Muscle of back (tissue), 11 donors: ENCODE measurements around the gene PLEKHM3. TPM values are rescaled to one million over a fixed set of nuclear protein-coding genes. Genes with fewer than 3 reads are reported as not detected.
A peak's percentile ranks its signal among the peaks of the same experiment; 100 is the strongest.

ENCODE experiments used
- DNase-seq, 3 donors: peaks; one replicate each; pipeline versions ENCODE4 v3.0.0 to v3.0.0-alpha.2; 2013
- polyA plus RNA-seq, 10 donors: library from polyadenylated mRNA; unstranded; fragments of 120-200 nt; gene quantifications; one replicate each; pipeline ENCODE4 v1.2.1, GENCODE V29; 2013; ENCODE audit not compliant: insufficient read length in 10 of 10

Gene PLEKHM3
- polyA plus RNA-seq, 10 donors: 5.3 to 8.9 (median 7.1) TPM

- peak in 1 of 3 donors; percentile 15 for DNase-seq
Observed at GRCh38 chr2:207796585-207797350, 228.6 kb downstream of the PLEKHM3 start.

DNA sequence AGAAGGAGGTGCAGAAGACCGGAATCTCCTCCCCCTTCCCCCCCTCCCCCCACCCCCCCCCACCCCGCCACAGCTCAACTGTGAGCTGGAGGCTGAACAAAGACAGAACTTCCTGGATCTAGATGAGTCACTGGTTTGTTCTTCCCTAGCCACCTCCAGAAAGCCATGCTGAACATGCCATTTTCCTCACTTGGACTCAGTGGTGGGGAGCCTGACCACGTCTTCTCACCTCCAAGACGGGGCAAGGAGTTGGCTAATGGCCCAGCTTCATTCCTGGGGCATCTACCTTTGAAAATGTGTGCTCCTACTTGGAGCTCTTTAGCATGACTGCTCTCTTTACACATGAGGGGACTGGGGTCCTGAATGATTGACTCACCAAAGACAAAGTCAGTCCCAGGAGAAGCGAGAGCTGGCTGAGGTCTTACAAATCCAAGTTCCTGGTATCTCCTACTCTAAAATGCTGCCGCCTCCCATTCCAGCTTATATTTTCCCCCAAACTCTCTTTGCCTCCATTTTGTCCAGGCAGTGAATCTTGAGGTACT, 233.0 kb downstream of the PLEKHM3 start:
- DNase-seq: peak in 2 of 3 donors; percentile 11 to 25

- DNase-seq: no peak
Observed at GRCh38 chr2:207791579-207792243, 233.6 kb downstream of the PLEKHM3 start.

DNA sequence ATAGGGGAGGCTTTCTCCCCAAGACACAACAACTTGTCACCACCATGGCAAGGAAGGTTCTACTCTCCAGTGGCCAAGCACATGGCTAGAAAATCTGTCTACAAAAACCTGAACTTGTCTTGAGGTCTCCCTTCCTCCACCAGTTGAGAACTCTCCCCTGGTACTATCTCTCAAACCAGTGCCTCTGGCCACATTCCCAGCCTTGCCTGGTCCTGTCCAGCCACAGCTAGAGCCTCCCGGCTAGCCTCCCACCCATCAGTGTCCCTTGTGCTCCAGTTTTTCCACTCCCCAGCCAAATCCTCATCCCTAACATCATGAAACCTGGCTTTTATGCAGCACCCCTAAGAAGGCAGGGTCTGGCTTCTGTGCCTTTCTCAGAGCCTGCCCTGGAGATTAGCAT, 234.4 kb downstream of the PLEKHM3 start:
- no peak for DNase-seq

DNA sequence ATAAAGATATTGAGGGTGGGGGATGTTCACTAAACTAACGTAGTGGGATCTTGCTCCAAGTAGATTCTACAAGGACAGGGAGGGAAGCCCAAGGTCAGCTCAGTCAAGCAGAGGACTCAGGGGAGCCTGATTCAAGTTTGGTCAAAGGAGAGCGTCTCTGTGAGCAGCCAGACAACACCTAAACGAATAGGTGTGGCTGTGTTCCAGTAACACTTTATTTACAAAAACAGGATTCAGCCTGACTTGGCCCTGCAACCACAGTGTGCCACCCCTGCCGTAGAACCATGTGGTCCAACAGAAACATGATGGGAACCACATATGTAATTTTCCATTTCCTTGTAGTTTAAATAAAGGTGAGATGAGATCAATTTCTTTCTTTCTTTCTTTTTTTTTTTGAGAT, 237.5 kb downstream of the PLEKHM3 start:
- DNase-seq: no peak

DNA sequence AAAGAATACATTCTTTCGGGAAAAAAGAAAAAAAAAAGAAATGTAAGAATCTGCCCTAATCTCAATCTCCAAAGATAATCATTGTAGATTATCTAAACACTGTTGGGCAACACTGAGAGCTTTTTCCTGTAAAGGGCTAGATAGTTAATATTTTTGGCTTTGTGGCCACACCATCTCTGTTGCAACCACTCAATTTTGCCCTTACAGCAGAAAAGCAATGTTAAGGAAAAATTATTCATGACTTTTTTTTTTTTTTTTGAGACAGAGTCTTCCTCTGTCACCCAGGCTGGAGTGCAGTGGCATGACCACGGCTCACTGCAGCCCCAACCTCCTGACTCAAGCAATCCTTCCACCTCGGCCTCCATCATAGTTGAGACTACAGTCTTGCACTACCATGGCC, 238.3 kb downstream of the PLEKHM3 start:
- no peak for DNase-seq

DNA sequence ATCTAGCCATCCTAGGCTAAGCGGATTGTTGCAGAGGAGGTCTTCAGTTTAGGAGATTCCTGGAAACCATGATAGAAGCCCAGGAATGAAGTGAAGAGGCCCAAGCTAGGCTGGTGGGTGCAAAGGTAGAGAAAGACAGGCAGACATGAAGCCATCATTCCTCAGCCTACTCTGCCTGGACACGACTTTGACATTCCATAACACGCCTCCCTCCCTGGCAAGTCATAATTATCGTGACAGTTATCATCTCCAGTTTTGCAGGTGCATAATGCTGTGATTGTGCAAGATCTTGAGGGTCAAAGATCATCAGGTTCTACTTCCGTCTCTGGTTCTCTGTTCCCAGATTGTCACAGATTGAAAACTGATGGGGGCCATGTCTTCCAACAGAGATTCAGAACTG, 240.4 kb downstream of the PLEKHM3 start:
- no peak for DNase-seq

DNA sequence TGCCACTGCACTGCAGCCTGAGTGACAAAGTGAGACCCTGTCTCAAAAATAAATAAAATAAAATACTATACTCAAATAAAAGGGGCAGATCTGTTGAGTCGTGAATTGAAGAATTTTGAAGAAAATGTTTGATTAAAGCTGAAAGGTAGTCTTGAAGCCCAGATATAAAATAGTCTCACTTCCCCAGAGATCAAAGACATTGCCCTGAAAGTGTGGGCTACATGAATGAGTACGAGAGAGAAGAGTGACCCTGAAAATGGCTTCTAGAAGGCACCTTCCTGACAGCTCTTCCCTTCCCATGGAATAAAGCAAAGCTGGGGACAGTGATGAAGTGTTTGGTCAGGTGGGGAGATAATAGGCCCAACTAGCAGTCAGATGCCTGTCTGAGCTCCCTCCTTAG, 241.8 kb downstream of the PLEKHM3 start:
- no peak for DNase-seq

DNA sequence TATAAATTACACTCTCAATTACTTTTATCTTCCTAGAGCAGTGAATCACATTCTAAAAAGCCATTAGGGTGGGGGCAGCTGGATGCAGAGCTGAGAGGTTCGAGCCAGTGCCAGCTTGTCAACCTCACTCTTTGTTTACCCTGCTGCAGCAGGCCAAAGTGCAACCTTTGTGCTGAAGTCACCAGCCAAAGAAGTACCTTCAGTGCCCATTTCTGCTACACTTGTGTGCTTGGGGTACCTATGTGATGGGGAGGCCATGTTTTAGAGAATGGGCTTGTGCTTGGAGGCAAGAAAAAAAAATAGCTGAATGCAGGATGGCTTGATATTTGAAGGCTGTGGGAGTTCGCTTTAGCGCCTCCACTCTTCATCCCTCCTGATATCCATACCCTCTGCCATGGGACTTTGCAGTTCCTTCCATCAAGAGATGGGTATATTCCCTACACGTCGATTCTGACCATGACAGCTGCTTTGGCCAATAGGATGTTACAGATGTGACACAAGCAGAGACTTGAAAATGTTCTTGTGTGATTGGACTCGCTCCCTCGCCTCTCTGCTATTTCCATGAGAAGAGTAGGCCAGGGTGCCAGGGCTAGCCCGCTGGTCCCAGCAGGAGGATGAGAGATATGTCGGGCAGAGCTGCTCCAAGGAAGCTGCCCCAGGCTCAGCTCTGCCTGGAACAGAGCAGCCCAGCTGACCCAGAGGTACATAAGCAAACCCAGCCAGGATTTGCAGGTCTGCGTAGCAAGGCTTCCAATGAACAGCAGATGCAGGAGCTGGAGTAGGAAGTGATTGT, 242.9 kb downstream of the PLEKHM3 start:
- DNase-seq: no peak

DNA sequence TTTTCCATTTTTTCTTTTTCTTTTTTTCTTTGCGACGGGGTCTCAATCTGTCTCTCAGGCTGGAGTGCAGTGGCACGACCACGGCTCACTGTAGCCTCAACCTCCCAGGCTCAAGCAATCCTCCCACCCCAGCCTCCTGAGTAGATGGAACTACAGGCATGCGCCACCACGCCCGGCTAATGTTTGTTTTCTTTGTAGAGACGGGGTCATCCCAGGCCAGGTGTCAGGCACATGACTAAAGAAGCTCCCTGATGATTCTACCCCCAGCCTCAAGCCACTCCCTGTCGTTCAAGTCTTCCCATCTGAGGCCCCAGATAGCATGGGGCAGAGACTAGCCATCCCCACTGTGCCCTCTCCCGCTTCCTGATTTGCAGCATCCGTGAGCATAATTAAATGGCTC, 245.8 kb downstream of the PLEKHM3 start:
- no peak for DNase-seq

DNA sequence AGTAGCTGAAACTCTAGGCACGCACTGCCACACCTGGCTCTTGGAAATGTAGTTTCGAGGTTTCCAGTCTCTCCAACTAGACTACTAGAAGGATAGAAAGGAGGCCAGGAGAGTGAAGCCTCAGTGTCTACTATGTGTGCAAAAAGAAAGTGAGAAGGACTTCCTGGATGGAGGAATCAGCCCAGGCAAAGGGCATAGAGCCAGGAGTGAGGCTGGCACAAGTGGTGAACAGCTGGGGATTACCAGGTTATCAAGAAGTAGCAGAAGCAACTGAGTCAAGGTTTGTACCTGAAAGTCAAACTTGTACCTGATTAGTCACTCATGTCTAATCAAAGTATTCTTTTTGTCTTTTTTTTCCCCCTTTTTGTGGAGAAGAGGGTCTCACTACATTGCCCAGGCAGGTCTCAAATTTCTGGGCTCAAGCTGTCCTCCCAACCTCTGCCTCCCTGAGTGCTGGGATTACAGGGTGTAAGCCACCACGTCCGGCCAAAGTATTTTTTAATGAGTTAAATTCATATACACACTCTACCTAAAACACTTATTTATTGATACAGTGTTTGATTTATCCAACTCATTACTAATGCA, 246.9 kb downstream of the PLEKHM3 start:
- DNase-seq: no peak

DNA sequence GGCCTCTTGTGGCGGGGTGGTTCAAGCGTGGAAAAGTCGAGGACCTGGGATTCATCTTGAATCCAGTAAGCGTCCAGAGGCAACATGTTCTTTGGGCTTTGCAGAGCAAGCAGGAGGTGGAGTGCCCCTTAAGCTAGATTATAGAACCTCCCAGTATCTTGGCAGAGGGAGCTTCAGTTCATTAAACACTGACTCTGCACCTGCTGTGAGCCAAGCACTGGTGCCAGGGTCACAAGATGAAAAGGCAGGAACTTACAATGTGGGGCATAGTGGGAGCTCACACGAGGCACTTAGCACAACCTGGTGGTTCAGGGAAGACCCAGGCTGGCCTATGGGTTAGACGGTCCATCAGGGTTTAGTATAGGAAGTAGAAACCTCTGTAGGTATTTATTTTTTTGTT, 248.2 kb downstream of the PLEKHM3 start:
- no peak for DNase-seq

DNA sequence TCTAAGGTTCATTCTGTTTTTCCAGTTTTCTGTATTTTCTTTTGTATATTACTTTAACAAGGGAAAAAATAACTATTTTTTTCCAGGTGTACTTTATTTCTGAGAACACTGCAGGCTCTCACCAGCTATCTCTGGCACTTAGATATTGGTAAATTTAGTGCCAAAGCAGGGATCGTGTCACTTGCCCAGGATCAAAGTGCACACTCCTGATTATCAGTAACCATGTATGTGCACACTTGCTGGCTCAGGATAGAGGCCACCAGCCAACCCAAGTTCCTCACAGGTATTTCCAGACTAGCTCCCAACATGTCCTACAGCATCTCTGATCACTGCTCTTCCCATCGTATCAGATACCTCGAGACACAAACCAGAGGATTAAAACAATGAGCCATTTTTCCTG, 249.9 kb downstream of the PLEKHM3 start:
- DNase-seq: no peak

DNA sequence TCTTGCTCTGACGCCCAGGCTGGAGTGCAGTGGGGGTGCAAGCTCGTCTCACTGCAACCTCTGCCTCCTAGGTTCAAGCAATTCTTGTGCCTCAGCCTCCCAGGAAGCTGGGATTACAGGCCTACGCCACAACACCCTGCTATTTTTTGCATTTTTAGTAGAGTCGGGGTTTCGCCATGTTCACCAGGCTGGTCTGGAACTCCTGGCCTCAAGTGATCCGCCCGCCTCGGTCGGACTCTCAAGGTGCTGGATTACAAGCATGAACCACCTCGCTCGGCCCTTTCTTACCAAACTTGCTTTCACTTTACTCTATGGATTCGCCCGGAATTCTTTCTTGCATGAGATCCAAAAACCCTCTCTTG, 252.5 kb downstream of the PLEKHM3 start:
- no peak for DNase-seq

GRCh38 chr2:207772081-207772843, 253.1 kb downstream of the PLEKHM3 start:
- peak in 1 of 3 donors; percentile 21 for DNase-seq

DNA sequence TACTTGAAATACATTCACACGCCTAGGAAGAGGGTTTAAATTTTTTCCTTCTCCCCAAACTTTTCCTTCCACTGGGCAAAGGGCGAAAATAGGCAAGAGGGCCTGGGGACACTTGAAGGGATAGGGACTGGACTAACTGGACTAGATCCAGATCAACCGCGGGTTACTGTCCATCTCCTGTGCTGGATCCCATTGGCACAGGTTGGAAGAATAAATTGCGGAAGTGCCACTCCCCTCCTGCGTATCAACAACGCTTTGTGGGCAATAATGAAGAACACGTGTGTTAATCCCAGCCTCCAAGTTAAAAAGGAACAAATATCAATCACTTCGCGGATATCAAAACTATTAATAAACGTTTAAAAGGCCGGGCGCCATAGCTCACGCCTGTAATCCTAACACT, 253.9 kb downstream of the PLEKHM3 start:
- no peak for DNase-seq

Other genes with a start within 250 kb of the PLEKHM3 start
- not detected for gene CRYGD, start 99.0 kb upstream of the PLEKHM3 start, polyA plus RNA-seq
- gene CRYGC, start 104.3 kb upstream of the PLEKHM3 start, polyA plus RNA-seq: not detected
- gene CRYGB, start 120.6 kb upstream of the PLEKHM3 start, polyA plus RNA-seq: not detected
- not detected for gene CRYGA, start 138.1 kb upstream of the PLEKHM3 start, polyA plus RNA-seq
- gene C2orf80, start 164.5 kb upstream of the PLEKHM3 start, polyA plus RNA-seq: not detected
- 10 to 100 TPM; 33.1 to 45.9 (median 40.1) TPM for gene IDH1, start 229.5 kb upstream of the PLEKHM3 start, polyA plus RNA-seq
- 10 to 100 TPM; 12.2 to 23.1 (median 17.4) TPM for gene PIKFYVE, start 240.7 kb upstream of the PLEKHM3 start, polyA plus RNA-seq